ENCODE data around the gene CENATAC.
"Not testable (repeated sequence)": the region's sequence is repeated elsewhere in the genome, so short reads cannot be mapped to it uniquely, and the experiment has no call there.

CENATAC gene

GRCh38 chr11:119056421-119056999 lies 58.6 kb downstream of the CENATAC start:
- DNase-seq = peak in 2 of 4 experiments; percentile 27 to 37

- DNase-seq = peak; percentile 96 to 98 (median 97)
Observed at GRCh38 chr11:119057000-119057769, 59.2 kb downstream of the CENATAC start, which contains the start of gene HYOU1. TSS of gene HYOU1 (minus strand) at chr11:119057205. CDS start at chr11:119056160, 1,045 bp downstream.

- DNase-seq = not testable (repeated sequence)
Observed at GRCh38 chr11:119059128-119059527, 61.2 kb downstream of the CENATAC start.

GRCh38 chr11:119061256-119061655 lies 63.3 kb downstream of the CENATAC start:
- DNase-seq = no peak

GRCh38 chr11:119062779-119063178 lies 64.8 kb downstream of the CENATAC start:
- DNase-seq = no peak

GRCh38 chr11:119065369-119065768 lies 67.4 kb downstream of the CENATAC start:
- DNase-seq = no peak

Data from activated naive CD4-positive, alpha-beta T cell (primary cell).